ENCODE results near the gene IL10.

IL10 gene

DNA sequence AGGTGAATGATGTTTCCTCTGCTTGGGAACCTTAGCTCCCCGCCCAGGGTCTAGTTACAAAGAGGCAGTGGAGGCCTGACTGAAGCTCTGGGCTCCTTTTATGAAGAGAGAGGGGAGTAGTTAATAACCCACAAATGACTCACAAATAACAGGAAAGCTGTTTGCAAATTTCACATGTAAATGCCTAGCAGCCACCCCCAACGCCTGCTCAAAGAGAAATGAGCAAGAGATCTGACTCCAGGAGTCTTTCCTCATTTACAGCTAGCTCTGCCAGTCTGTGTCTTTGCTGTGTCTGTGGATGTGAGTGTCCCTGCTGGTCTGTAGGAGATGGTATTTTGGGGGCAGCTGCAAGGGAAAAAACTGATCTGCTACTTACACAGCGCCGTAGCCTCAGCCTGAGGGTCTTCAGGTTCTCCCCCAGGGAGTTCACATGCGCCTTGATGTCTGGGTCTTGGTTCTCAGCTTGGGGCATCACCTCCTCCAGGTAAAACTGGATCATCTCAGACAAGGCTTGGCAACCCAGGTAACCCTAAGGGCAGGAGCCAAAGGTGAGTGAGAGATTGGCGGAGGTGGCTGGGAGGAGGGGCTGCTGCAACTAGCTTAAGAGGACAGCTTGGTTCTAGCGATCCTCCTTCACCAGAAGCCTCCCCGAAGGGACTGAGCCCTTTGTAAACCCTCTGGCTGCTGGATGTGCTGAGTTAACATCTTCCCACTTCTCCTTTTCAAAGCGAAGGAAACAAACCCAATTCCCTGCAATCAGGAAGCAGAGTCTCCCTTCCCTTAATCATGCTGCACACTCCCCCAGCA lies 1.6 kb downstream of the IL10 start, which contains the start of gene IL19:
Gene IL19 (plus strand): TSS at position 243 of the 807 bp plus-strand sequence. CDS start 65,890 bp downstream, outside the sequence.
- TF ChIP-seq SNAI2 (CRISPR knock-in tag; IDR thresholded peaks at IDR 0.05) (no peak), ISL1 (CRISPR knock-in tag; IDR thresholded peaks at IDR 0.05) (no peak), POU6F1 (CRISPR knock-in tag; IDR thresholded peaks at IDR 0.05; ENCODE audit: borderline replicate concordance, low read depth) (no peak), ZC3H10 (CRISPR knock-in tag; IDR thresholded peaks at IDR 0.05) (no peak)
- TF ChIP-seq, protein P1, sequence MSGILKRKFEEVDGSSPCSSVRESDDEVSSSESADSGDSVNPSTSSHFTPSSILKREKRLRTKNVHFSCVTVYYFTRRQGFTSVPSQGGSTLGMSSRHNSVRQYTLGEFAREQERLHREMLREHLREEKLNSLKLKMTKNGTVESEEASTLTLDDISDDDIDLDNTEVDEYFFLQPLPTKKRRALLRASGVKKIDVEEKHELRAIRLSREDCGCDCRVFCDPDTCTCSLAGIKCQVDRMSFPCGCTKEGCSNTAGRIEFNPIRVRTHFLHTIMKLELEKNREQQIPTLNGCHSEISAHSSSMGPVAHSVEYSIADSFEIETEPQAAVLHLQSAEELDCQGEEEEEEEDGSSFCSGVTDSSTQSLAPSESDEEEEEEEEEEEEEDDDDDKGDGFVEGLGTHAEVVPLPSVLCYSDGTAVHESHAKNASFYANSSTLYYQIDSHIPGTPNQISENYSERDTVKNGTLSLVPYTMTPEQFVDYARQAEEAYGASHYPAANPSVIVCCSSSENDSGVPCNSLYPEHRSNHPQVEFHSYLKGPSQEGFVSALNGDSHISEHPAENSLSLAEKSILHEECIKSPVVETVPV (CRISPR knock-in tag; IDR thresholded peaks at IDR 0.05), result no peak
- no peak for ATAC-seq

- ATAC-seq, result no peak
- TF ChIP-seq, protein P2, sequence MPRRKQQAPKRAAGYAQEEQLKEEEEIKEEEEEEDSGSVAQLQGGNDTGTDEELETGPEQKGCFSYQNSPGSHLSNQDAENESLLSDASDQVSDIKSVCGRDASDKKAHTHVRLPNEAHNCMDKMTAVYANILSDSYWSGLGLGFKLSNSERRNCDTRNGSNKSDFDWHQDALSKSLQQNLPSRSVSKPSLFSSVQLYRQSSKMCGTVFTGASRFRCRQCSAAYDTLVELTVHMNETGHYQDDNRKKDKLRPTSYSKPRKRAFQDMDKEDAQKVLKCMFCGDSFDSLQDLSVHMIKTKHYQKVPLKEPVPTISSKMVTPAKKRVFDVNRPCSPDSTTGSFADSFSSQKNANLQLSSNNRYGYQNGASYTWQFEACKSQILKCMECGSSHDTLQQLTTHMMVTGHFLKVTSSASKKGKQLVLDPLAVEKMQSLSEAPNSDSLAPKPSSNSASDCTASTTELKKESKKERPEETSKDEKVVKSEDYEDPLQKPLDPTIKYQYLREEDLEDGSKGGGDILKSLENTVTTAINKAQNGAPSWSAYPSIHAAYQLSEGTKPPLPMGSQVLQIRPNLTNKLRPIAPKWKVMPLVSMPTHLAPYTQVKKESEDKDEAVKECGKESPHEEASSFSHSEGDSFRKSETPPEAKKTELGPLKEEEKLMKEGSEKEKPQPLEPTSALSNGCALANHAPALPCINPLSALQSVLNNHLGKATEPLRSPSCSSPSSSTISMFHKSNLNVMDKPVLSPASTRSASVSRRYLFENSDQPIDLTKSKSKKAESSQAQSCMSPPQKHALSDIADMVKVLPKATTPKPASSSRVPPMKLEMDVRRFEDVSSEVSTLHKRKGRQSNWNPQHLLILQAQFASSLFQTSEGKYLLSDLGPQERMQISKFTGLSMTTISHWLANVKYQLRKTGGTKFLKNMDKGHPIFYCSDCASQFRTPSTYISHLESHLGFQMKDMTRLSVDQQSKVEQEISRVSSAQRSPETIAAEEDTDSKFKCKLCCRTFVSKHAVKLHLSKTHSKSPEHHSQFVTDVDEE (CRISPR knock-in tag; IDR thresholded peaks at IDR 0.05), result no peak
- TF ChIP-seq TCF4 (CRISPR knock-in tag; IDR thresholded peaks at IDR 0.05; ENCODE audit: borderline replicate concordance), result no peak
- no peak for TF ChIP-seq ZNF70 (CRISPR knock-in tag; IDR thresholded peaks at IDR 0.05)
- no peak for TF ChIP-seq ESRRG (CRISPR knock-in tag; IDR thresholded peaks at IDR 0.05)
- TF ChIP-seq TOX (CRISPR knock-in tag; IDR thresholded peaks at IDR 0.05; ENCODE audit: borderline replicate concordance), result no peak
- TF ChIP-seq ARNTL (CRISPR knock-in tag; IDR thresholded peaks at IDR 0.05; ENCODE audit: borderline replicate concordance, low read depth), result no peak
- TF ChIP-seq ZC3H10 (CRISPR knock-in tag; IDR thresholded peaks at IDR 0.05), result no peak
- TF ChIP-seq RARB (CRISPR knock-in tag; IDR thresholded peaks at IDR 0.05), result no peak
- TF ChIP-seq ZNF565 (CRISPR knock-in tag; conservative IDR thresholded peaks at IDR 0.05; ENCODE audit: low read depth), result no peak
Measured at GRCh38 chr1:206769304-206769731, 3.0 kb downstream of the IL10 start.

- no peak for ATAC-seq
- TF ChIP-seq ZNF8 (CRISPR knock-in tag; IDR thresholded peaks at IDR 0.05) (no peak), TCF4 (CRISPR knock-in tag; IDR thresholded peaks at IDR 0.05; ENCODE audit: borderline replicate concordance) (no peak), GLIS3 (CRISPR knock-in tag; IDR thresholded peaks at IDR 0.05) (no peak), ARNTL (CRISPR knock-in tag; IDR thresholded peaks at IDR 0.05; ENCODE audit: borderline replicate concordance, low read depth) (no peak), BACH2 (CRISPR knock-in tag; IDR thresholded peaks at IDR 0.05; ENCODE audit: borderline replicate concordance) (no peak), ZNF565 (CRISPR knock-in tag; conservative IDR thresholded peaks at IDR 0.05; ENCODE audit: low read depth) (no peak), ZC3H10 (CRISPR knock-in tag; IDR thresholded peaks at IDR 0.05) (no peak), RARB (CRISPR knock-in tag; IDR thresholded peaks at IDR 0.05) (no peak), ESRRG (CRISPR knock-in tag; IDR thresholded peaks at IDR 0.05) (no peak), ZNF70 (CRISPR knock-in tag; IDR thresholded peaks at IDR 0.05) (no peak)
- TF ChIP-seq, protein P3, sequence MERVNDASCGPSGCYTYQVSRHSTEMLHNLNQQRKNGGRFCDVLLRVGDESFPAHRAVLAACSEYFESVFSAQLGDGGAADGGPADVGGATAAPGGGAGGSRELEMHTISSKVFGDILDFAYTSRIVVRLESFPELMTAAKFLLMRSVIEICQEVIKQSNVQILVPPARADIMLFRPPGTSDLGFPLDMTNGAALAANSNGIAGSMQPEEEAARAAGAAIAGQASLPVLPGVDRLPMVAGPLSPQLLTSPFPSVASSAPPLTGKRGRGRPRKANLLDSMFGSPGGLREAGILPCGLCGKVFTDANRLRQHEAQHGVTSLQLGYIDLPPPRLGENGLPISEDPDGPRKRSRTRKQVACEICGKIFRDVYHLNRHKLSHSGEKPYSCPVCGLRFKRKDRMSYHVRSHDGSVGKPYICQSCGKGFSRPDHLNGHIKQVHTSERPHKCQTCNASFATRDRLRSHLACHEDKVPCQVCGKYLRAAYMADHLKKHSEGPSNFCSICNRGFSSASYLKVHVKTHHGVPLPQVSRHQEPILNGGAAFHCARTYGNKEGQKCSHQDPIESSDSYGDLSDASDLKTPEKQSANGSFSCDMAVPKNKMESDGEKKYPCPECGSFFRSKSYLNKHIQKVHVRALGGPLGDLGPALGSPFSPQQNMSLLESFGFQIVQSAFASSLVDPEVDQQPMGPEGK (CRISPR knock-in tag; IDR thresholded peaks at IDR 0.05; ENCODE audit: borderline replicate concordance), result no peak
Measured at GRCh38 chr1:206768472-206769303, 3.6 kb downstream of the IL10 start.
